KMS-11 (cell line): ENCODE measurements around the gene SNX6.

Source experiments
- H2AFZ ChIP-seq: fragments of 200-600 bp; sonication (generic); 2 replicates; pipeline ENCODE4 v1.6.1; 2016; ENCODE audit warnings: antibody characterized with exemption, mixed run types, low read depth
- H3K27ac ChIP-seq: fragments of 200-600 bp; sonication (generic); 2 replicates; pipeline ENCODE4 v1.6.1; 2016; ENCODE audit warnings: mild to moderate bottlenecking, mixed run types
- H3K27me3 ChIP-seq: fragments of 200-600 bp; sonication (generic); 2 replicates; pipeline ENCODE4 v1.6.1; 2017; ENCODE audit warnings: mild to moderate bottlenecking, low read depth, mixed run types, moderate library complexity; ENCODE audit not compliant: insufficient read depth
- H3K36me3 ChIP-seq: fragments of 200-600 bp; sonication (generic); 2 replicates; pipeline ENCODE4 v1.6.1; 2017; ENCODE audit warnings: mild to moderate bottlenecking, mixed run types; ENCODE audit not compliant: insufficient read depth
- H3K4me1 ChIP-seq: fragments of 200-600 bp; sonication (generic); 2 replicates; pipeline ENCODE4 v1.6.1; 2016; ENCODE audit warnings: mild to moderate bottlenecking, low read depth, mixed run types; ENCODE audit not compliant: poor library complexity, severe bottlenecking
- H3K4me2 ChIP-seq: fragments of 200-600 bp; sonication (generic); 2 replicates; pipeline ENCODE4 v1.7.0; 2016; ENCODE audit warnings: mild to moderate bottlenecking, mixed run types
- H3K4me3 ChIP-seq: fragments of 200-600 bp; sonication (generic); IDR thresholded peaks from 2 replicates; pipeline ENCODE4 v1.6.1; 2017; ENCODE audit warnings: low read depth, low read length, mixed read lengths; ENCODE audit not compliant: insufficient read depth
- H3K79me2 ChIP-seq: fragments of 200-600 bp; sonication (generic); 2 replicates; pipeline ENCODE4 v1.6.1; 2016; ENCODE audit warnings: low read depth, mixed run types; ENCODE audit not compliant: insufficient read depth
- H3K9ac ChIP-seq: fragments of 200-600 bp; sonication (generic); 2 replicates; pipeline ENCODE4 v1.6.1; 2016; ENCODE audit warnings: mild to moderate bottlenecking, mixed run types
- H4K20me1 ChIP-seq: fragments of 200-600 bp; sonication (generic); 2 replicates; pipeline ENCODE4 v1.6.1; 2016; ENCODE audit warnings: mild to moderate bottlenecking, mixed run types; ENCODE audit not compliant: insufficient read depth
- TF ChIP-seq, protein P1 (sequence below): fragments of 200-600 bp; sonication (generic); conservative IDR thresholded peaks from 2 replicates; pipeline ENCODE4 v1.6.1; 2017; ENCODE audit warnings: low read depth, mild to moderate bottlenecking, antibody characterized with exemption, low read length, moderate library complexity, mixed read lengths

SNX6 gene

GRCh38 chr14:34582117-34582680 lies 47.7 kb downstream of the SNX6 start:
- Histone ChIP-seq H3K27ac (no peak overlapping the region), H3K9ac (no peak overlapping the region), H4K20me1 (no peaks in the 10 kb centered on the region), H3K4me3 (no peak overlapping the region), H3K4me2 (no peak overlapping the region), H3K4me1 (no peaks in the 10 kb centered on the region), H3K27me3 (no peaks in the 10 kb centered on the region), H3K79me2 (no peaks in the 10 kb centered on the region), H2AFZ (no peak overlapping the region), H3K36me3 (no peaks in the 10 kb centered on the region)
- TF ChIP-seq, protein P1, sequence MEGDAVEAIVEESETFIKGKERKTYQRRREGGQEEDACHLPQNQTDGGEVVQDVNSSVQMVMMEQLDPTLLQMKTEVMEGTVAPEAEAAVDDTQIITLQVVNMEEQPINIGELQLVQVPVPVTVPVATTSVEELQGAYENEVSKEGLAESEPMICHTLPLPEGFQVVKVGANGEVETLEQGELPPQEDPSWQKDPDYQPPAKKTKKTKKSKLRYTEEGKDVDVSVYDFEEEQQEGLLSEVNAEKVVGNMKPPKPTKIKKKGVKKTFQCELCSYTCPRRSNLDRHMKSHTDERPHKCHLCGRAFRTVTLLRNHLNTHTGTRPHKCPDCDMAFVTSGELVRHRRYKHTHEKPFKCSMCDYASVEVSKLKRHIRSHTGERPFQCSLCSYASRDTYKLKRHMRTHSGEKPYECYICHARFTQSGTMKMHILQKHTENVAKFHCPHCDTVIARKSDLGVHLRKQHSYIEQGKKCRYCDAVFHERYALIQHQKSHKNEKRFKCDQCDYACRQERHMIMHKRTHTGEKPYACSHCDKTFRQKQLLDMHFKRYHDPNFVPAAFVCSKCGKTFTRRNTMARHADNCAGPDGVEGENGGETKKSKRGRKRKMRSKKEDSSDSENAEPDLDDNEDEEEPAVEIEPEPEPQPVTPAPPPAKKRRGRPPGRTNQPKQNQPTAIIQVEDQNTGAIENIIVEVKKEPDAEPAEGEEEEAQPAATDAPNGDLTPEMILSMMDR: no peak

- H3K4me3 ChIP-seq: no peak overlapping the region
- H3K27ac ChIP-seq: no peak overlapping the region
- no peaks in the 10 kb centered on the region for H4K20me1 ChIP-seq
- H3K4me1 ChIP-seq: no peaks in the 10 kb centered on the region
- H3K4me2 ChIP-seq: no peak overlapping the region
- H3K27me3 ChIP-seq: no peaks in the 10 kb centered on the region
- H3K79me2 ChIP-seq: no peaks in the 10 kb centered on the region
- H3K36me3 ChIP-seq: no peaks in the 10 kb centered on the region
- TF ChIP-seq, protein P1: no peak
- H3K9ac ChIP-seq: no peak overlapping the region
- no peak overlapping the region for H2AFZ ChIP-seq
Observed at GRCh38 chr14:34580381-34580780, 49.6 kb downstream of the SNX6 start.

- H3K9ac ChIP-seq: no peak overlapping the region
- no peaks in the 10 kb centered on the region for H3K79me2 ChIP-seq
- no peaks in the 10 kb centered on the region for H3K36me3 ChIP-seq
- H3K4me3 ChIP-seq: no peak overlapping the region
- no peak overlapping the region for H3K27ac ChIP-seq
- no peaks in the 10 kb centered on the region for H3K27me3 ChIP-seq
- H3K4me1 ChIP-seq: no peaks in the 10 kb centered on the region
- no peak overlapping the region for H2AFZ ChIP-seq
- H4K20me1 ChIP-seq: no peaks in the 10 kb centered on the region
- TF ChIP-seq, protein P1: no peak
- H3K4me2 ChIP-seq: no peak overlapping the region
Observed at GRCh38 chr14:34571771-34572170, 58.2 kb downstream of the SNX6 start.

GRCh38 chr14:34569750-34570149 lies 60.2 kb downstream of the SNX6 start:
- H3K79me2 ChIP-seq: no peaks in the 10 kb centered on the region
- H3K36me3 ChIP-seq: no peaks in the 10 kb centered on the region
- TF ChIP-seq, protein P1: no peak
- H3K4me2 ChIP-seq: no peak overlapping the region
- H3K4me1 ChIP-seq: no peaks in the 10 kb centered on the region
- H3K4me3 ChIP-seq: no peak overlapping the region
- H2AFZ ChIP-seq: no peak overlapping the region
- no peak overlapping the region for H3K9ac ChIP-seq
- H3K27me3 ChIP-seq: no peaks in the 10 kb centered on the region
- H4K20me1 ChIP-seq: no peaks in the 10 kb centered on the region
- H3K27ac ChIP-seq: no peak overlapping the region
